Measurements from ENCODE around the gene TAF9B. TPM values are rescaled to one million over a fixed set of nuclear protein-coding genes. Genes with fewer than 3 reads are reported as not detected.

TAF9B gene
- polyA plus RNA-seq, 3 donors = 2.1 to 8.0 (median 7.1) TPM

DNA sequence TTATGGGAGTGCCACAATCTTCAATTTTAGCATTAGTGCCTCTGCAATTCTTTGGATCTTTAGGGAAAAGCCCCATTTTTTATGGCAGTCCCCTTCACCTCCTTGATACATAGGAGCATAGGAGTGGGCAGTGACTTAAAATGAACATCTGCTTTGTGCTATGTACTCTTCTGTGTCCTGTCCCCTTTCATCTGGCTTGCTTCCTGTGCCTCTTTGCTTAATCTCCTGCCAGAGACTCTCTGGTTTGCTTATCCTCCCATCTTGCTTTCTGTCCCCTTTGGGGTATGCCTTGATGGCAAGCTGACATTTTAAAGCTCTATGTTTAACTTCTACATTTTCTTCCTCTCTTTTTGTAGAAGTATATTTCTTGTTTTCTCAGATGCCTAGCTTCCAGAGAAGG is 23.1 kb downstream of the TAF9B start:
- Mint-ChIP-seq H3K4me3 (no peak overlapping the region), H3K9me3 (no peaks in the 10 kb centered on the region), H3K4me1 (peaks cover 13% of the 10 kb centered on the region), H3K27me3 (ENCODE audit: low read depth in 3 of 3) (peaks cover 0 to 1% (median 0%) of the 10 kb centered on the region in 3 donors), H3K36me3 (peaks cover 67 to 78% of the 10 kb centered on the region in 2 donors), H3K27ac (peak overlapping the region in 6 of 7 donors; percentile 1 to 86 (median 72))
- Histone ChIP-seq H3K9ac (ENCODE audit: insufficient read depth, low read length, poor library complexity, severe bottlenecking) (no peak overlapping the region), H3K27me3 (ENCODE audit: control insufficient read depth in 2 of 2, insufficient read depth in 2 of 2, low read length in 2 of 2) (no peaks in the 10 kb centered on the region), H3K27ac (ENCODE audit: low read depth in 1 of 2, low read length in 2 of 2) (peak overlapping the region in 1 of 2 donors; percentile 59), H3K36me3 (replicated peaks in 1 of 2; ENCODE audit: control insufficient read depth in 1 of 2, insufficient read depth in 2 of 2, low read length in 2 of 2) (peaks cover 80 to 97% of the 10 kb centered on the region in 2 donors), H3K4me1 (ENCODE audit: control insufficient read depth in 1 of 2, insufficient read depth in 2 of 2, low read length in 2 of 2) (no peaks in the 10 kb centered on the region), H4K20me1 (ENCODE audit: insufficient read depth, low read length) (peaks cover 100% of the 10 kb centered on the region), H3K9me3 (replicated peaks in 1 of 2; ENCODE audit: control insufficient read depth in 1 of 2, insufficient read depth in 1 of 2, low read length in 2 of 2) (no peaks in the 10 kb centered on the region), H3K79me2 (ENCODE audit: insufficient read depth, low read length) (peaks cover 97% of the 10 kb centered on the region), H3K4me3 (replicated peaks in 1 of 3; ENCODE audit: low read depth in 2 of 3, low read length in 3 of 3) (no peak overlapping the region), H2AFZ (ENCODE audit: insufficient read depth, low read depth, low read length, poor library complexity, severe bottlenecking) (no peak overlapping the region), H3K4me2 (replicated peaks; ENCODE audit: extremely low read depth, low read length, poor library complexity, severe bottlenecking) (no peak overlapping the region)
- no peak for DNase-seq
- TF ChIP-seq, protein P1, sequence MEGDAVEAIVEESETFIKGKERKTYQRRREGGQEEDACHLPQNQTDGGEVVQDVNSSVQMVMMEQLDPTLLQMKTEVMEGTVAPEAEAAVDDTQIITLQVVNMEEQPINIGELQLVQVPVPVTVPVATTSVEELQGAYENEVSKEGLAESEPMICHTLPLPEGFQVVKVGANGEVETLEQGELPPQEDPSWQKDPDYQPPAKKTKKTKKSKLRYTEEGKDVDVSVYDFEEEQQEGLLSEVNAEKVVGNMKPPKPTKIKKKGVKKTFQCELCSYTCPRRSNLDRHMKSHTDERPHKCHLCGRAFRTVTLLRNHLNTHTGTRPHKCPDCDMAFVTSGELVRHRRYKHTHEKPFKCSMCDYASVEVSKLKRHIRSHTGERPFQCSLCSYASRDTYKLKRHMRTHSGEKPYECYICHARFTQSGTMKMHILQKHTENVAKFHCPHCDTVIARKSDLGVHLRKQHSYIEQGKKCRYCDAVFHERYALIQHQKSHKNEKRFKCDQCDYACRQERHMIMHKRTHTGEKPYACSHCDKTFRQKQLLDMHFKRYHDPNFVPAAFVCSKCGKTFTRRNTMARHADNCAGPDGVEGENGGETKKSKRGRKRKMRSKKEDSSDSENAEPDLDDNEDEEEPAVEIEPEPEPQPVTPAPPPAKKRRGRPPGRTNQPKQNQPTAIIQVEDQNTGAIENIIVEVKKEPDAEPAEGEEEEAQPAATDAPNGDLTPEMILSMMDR (IDR thresholded peaks at IDR 0.05) = no peak
- intact Hi-C loops (cut with micrococcal nuclease) = no loop called here

DNA sequence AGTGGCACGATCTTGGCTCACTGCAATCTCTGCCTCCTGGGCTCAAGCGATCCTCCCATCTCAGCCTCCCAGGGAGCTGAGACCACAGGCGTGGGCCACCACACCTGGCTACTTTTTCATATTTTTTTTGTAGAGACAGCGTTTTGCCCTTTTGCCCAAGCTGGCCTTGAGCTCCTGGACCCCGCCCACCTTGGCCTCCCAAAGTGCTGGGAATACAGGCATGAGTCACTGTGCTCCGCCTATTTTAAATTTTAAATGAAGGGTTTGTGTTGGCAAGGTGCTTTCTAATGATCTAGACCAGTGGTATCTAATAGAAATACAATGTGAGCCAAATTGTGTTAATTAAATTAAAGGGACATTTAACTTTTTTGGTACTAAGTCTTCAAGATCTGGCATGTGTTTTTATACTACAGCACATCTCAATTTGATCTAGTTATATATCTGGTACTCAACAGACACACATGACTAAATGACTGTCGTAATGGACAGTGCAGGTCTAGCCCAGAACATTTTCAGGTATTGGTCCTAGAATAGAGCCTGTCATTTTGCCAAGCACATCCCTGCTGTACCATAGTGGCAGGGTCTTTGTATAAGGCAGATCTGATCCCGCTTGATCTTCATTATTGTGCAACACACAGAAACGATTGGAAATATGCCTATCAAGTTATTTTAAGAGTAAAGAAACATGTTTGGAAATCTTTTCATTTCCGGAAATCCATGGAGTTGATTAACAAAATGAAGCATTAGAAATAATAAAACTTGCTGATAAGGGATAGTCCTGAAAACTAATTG is 28.1 kb downstream of the TAF9B start:
- WGBS (ENCODE audit: insufficient coverage) = 96% methylated on average over 4 of the region's 10 CpGs
- no peaks in the 10 kb centered on the region for H3K27me3 ChIP-seq (ENCODE audit: control insufficient read depth in 2 of 2, insufficient read depth in 2 of 2, low read length in 2 of 2)
- Mint-ChIP-seq H3K27me3 (ENCODE audit: low read depth in 3 of 3) (no peaks in the 10 kb centered on the region), H3K4me1 (peaks cover 34% of the 10 kb centered on the region), H3K27ac (peak overlapping the region in 2 of 7 donors; percentile 11 to 15), H3K36me3 (peaks cover 41 to 58% of the 10 kb centered on the region in 2 donors), H3K9me3 (peaks cover 0 to 1% (median 0%) of the 10 kb centered on the region in 7 donors), H3K4me3 (no peak overlapping the region)
- intact Hi-C loops (cut with micrococcal nuclease) = no loop called here
- H3K36me3 ChIP-seq (replicated peaks in 1 of 2; ENCODE audit: control insufficient read depth in 1 of 2, insufficient read depth in 2 of 2, low read length in 2 of 2) = peaks cover 51 to 65% of the 10 kb centered on the region in 2 donors
- no peak overlapping the region for H3K27ac ChIP-seq (ENCODE audit: low read depth in 1 of 2, low read length in 2 of 2)
- no peak overlapping the region for H2AFZ ChIP-seq (ENCODE audit: insufficient read depth, low read depth, low read length, poor library complexity, severe bottlenecking)
- H3K9me3 ChIP-seq (replicated peaks in 1 of 2; ENCODE audit: control insufficient read depth in 1 of 2, insufficient read depth in 1 of 2, low read length in 2 of 2) = no peaks in the 10 kb centered on the region
- H4K20me1 ChIP-seq (ENCODE audit: insufficient read depth, low read length) = peaks cover 97% of the 10 kb centered on the region
- peaks cover 22 to 25% of the 10 kb centered on the region in 2 donors for H3K4me1 ChIP-seq (ENCODE audit: control insufficient read depth in 1 of 2, insufficient read depth in 2 of 2, low read length in 2 of 2)
- H3K9ac ChIP-seq (ENCODE audit: insufficient read depth, low read length, poor library complexity, severe bottlenecking) = no peak overlapping the region
- TF ChIP-seq, protein P1 (IDR thresholded peaks at IDR 0.05) = no peak
- peaks cover 100% of the 10 kb centered on the region for H3K79me2 ChIP-seq (ENCODE audit: insufficient read depth, low read length)
- H3K4me3 ChIP-seq (replicated peaks in 1 of 3; ENCODE audit: low read depth in 2 of 3, low read length in 3 of 3) = no peak overlapping the region
- no peak overlapping the region for H3K4me2 ChIP-seq (replicated peaks; ENCODE audit: extremely low read depth, low read length, poor library complexity, severe bottlenecking)
- DNase-seq = no peak
